OCI-LY1 (cell line): ENCODE data around the gene YAP1.

Source experiments
- CTCF ChIP-seq: fragments of 200-600 bp; sonication (generic), shearing (Covaris generic); IDR thresholded peaks from 2 replicates; pipeline ENCODE4 v1.5.1; 2017; ENCODE audit warnings: mild to moderate bottlenecking, antibody characterized with exemption, low read length, moderate library complexity, mixed read lengths
- EZH2 ChIP-seq: fragments of 200-600 bp; sonication (generic), shearing (Covaris generic); IDR thresholded peaks from 2 replicates; pipeline ENCODE4 v1.8.0; 2017; ENCODE audit warnings: borderline replicate concordance, mixed run types, mild to moderate bottlenecking, antibody characterized with exemption, low read length, moderate library complexity, mixed read lengths

DNA sequence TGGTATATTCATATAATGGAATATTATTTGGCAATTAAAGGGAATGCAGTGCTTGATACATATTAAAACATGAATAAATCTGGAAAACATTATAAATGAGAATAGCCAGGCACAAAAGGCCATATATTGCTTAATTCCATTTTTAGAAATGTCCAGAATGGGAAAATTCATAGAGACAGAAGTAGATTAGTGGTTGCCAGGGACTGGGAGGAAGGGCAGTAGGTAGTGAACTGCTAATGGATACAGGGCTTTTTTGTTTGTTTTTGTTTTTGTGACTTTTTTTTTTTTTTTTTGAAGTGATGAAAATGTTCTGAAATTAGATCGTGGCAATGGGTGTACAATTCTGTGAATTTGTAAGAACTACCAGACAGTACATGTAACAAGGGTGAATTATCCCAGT, 86.1 kb downstream of the YAP1 start:
- TF ChIP-seq CTCF, result no peak
- TF ChIP-seq EZH2, result no peak
